Activated T-cell treated with anti-CD3 and anti-CD28 coated beads for 48 hours (primary cell): Measurements from ENCODE around the gene NPIPB6.

Experiments used
- DNase-seq: peaks from one replicate; pipeline ENCODE4 v3.0.0-alpha.2; 2020; ENCODE audit warnings: low read depth

The NPIPB6 gene

DNA sequence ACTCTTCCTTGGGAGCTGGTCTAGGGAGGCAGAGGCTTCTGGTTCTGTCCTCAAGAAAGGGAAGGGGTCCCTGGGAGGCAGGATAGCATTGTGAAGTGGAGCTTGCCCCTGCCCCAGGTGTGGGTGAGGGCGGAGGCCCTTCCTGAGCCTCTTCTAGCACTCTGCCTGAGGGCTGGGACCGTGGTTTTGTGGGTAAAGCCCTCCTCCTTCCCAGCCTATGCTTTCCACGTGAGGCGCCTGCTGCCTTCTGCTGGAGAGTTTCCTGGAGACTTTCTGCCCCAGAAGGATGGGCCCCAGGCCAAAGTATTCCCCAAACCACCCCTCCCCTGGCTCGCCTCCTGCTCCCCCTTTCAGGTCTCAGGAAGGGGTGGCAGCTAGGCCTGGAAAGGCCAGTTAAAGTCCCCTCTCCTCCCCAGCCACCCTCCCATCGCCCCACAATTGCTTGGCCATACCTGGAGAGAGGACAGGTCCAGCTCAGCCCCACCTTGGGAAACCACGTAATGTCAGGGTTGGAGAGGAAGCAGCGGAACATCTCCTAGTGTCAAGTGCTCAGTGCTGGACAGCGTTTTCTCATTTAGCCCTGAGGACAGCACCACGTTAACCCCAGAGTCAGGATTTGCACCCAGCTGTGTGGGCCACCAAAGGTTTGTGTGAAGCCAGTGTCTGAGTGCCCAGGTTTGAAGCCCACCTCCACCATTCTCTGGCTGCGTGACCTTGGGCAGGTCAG, 65.4 kb downstream of the NPIPB6 start:
- no peak for DNase-seq

GRCh38 chr16:28297308-28297707, 66.0 kb downstream of the NPIPB6 start:
- no peak for DNase-seq

- no peak for DNase-seq
Measured at GRCh38 chr16:28295276-28295675, 68.0 kb downstream of the NPIPB6 start.

GRCh38 chr16:28294201-28294600, 69.1 kb downstream of the NPIPB6 start:
- no peak for DNase-seq

- DNase-seq = no peak
Measured at GRCh38 chr16:28293601-28293960, 69.7 kb downstream of the NPIPB6 start.

GRCh38 chr16:28292731-28293600, 70.3 kb downstream of the NPIPB6 start:
- no peak for DNase-seq
